ENCODE data around the gene TNS1. TPM values are rescaled to one million over a fixed set of nuclear protein-coding genes. Genes with fewer than 3 reads are reported as not detected.

TNS1 gene
- total RNA-seq, 4 donors from 2014 or later: 461 to 648 (median 565) TPM

DNA sequence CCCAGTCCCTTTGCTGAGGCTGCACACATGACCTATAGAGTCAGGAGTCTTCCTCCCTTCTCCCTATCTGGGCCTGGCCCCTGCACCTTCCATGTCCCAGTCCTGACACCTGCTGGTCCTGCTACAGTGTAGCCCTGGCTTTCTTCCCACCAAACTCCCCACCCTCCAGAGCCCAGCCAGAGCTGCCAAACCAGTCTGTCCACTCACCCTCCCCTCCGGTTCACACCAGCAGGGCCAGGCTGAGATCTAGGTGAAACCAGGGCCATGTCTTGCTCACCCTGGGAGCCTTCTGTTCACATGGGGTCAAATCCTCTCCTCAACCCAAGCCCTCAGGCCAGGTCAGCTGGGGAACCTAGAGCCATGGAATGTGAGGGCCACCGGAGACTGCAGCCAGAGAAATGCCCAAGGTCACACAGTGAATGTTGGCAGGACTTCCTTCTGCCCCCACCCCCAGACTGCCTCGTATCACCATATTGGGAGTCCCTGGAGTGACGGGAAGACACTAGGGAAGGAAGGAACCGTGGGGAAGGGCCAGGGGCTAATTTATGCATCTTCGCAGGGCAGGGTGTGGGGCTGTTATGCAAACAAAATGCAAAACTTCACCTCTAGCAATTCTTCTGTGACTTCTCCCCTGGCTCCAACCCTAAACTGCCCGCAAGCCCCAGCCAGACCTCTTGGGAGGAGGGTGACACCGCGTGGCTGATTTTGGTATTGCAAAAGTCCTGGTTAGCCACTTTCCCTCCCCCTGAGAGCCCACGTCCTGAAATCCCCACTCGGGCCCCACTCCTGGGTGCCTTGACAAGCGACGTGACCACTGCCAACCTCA is 14.6 kb downstream of the TNS1 start:
- Histone ChIP-seq H3K27me3 (no peaks in the 10 kb centered on the region), H3K4me1 (peaks cover 0 to 27% (median 12%) of the 10 kb centered on the region in 4 donors), H3K4me3 (no peak overlapping the region), H3K27ac (peak overlapping the region in 2 of 4 donors; percentile 45 to 49), H3K36me3 (no peaks in the 10 kb centered on the region), H3K9me3 (no peaks in the 10 kb centered on the region)
- 4 to 5% methylated on average over 13 of the region's 13 CpGs for WGBS, 2 donors
- DNase-seq (ENCODE audit: low spot score in 2 of 2): peak; percentile 89 to 96
- TF ChIP-seq POLR2A (IDR thresholded peaks at IDR 0.05) (no peak), EP300 (IDR thresholded peaks at IDR 0.05) (peak in 1 of 2 donors; percentile 58)
- TF ChIP-seq, protein P1, sequence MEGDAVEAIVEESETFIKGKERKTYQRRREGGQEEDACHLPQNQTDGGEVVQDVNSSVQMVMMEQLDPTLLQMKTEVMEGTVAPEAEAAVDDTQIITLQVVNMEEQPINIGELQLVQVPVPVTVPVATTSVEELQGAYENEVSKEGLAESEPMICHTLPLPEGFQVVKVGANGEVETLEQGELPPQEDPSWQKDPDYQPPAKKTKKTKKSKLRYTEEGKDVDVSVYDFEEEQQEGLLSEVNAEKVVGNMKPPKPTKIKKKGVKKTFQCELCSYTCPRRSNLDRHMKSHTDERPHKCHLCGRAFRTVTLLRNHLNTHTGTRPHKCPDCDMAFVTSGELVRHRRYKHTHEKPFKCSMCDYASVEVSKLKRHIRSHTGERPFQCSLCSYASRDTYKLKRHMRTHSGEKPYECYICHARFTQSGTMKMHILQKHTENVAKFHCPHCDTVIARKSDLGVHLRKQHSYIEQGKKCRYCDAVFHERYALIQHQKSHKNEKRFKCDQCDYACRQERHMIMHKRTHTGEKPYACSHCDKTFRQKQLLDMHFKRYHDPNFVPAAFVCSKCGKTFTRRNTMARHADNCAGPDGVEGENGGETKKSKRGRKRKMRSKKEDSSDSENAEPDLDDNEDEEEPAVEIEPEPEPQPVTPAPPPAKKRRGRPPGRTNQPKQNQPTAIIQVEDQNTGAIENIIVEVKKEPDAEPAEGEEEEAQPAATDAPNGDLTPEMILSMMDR (IDR thresholded peaks at IDR 0.05): peak; percentile 86 to 97 (median 92)

DNA sequence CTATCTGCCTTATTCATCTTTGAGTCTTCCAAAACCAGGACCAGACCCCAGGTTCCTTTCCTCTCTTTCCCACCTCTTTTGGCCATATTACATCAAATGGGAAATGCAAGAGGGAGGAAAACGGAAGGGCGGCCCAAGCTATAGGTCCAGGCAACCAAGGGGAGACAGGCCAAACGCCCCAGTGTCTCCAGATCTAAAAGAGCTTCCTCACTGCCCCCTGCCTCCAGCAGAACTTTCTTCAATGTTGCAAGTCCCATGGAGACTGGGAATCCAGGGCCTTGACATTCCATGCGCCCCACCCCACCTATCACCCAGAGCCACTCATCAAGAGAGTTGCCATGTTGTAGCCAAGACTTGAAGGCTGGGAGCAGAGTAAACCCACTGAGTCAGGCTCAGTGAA is 15.4 kb downstream of the TNS1 start:
- Histone ChIP-seq H3K9me3 (no peaks in the 10 kb centered on the region), H3K27ac (peak overlapping the region in 1 of 4 donors; percentile 45), H3K36me3 (no peaks in the 10 kb centered on the region), H3K4me1 (peaks cover 0 to 21% (median 12%) of the 10 kb centered on the region in 4 donors), H3K4me3 (no peak overlapping the region), H3K27me3 (no peaks in the 10 kb centered on the region)
- TF ChIP-seq POLR2A (IDR thresholded peaks at IDR 0.05) (no peak), EP300 (IDR thresholded peaks at IDR 0.05) (no peak)
- TF ChIP-seq, protein P1 (IDR thresholded peaks at IDR 0.05): no peak
- 94 to 99% methylated on average over 4 of the region's 4 CpGs for WGBS, 2 donors
- no peak for DNase-seq (ENCODE audit: low spot score in 2 of 2)

DNA sequence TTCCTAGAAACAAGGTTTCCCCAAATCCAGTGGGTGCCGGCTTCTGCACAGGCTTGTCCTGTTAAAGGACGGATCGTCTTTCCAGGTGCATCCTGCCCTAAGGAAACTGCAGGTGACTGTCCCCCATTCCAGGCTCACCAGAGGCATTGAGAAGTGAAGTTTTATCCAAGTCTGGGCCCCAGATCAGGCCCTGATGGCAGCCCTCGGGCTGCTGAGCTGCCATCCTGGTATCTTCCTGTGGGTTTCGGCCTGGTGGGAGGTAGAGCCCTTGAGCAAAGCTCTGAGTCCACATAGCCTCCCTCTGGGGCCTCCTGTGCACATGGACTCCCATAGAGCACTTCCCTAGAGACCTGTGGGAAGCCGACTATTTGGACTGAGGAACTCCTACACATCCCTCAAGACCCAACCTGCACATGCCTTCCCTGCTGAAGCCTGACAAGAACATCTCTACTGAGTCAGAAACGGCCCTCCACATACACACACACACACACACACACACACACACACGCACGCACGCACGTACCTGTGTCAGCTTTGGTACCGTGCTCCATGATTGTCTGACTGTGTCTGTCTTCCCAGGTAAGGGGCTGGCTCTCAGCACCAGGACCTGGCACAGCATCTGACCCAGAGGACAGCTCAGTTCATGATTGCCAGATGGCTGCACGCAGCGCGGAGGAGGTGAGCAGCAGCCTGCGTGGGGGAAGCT is 16.4 kb downstream of the TNS1 start:
- DNase-seq (ENCODE audit: low spot score in 2 of 2): no peak
- Histone ChIP-seq H3K4me1 (peaks cover 0 to 24% (median 12%) of the 10 kb centered on the region in 4 donors), H3K9me3 (no peaks in the 10 kb centered on the region), H3K27ac (no peak overlapping the region), H3K4me3 (no peak overlapping the region), H3K27me3 (no peaks in the 10 kb centered on the region), H3K36me3 (no peaks in the 10 kb centered on the region)
- TF ChIP-seq EP300 (IDR thresholded peaks at IDR 0.05): no peak
- TF ChIP-seq, protein P1 (IDR thresholded peaks at IDR 0.05): no peak
- TF ChIP-seq POLR2A (IDR thresholded peaks at IDR 0.05): no peak
- 83 to 92% methylated on average over 15 to 16 of the region's 16 CpGs for WGBS, 2 donors

DNA sequence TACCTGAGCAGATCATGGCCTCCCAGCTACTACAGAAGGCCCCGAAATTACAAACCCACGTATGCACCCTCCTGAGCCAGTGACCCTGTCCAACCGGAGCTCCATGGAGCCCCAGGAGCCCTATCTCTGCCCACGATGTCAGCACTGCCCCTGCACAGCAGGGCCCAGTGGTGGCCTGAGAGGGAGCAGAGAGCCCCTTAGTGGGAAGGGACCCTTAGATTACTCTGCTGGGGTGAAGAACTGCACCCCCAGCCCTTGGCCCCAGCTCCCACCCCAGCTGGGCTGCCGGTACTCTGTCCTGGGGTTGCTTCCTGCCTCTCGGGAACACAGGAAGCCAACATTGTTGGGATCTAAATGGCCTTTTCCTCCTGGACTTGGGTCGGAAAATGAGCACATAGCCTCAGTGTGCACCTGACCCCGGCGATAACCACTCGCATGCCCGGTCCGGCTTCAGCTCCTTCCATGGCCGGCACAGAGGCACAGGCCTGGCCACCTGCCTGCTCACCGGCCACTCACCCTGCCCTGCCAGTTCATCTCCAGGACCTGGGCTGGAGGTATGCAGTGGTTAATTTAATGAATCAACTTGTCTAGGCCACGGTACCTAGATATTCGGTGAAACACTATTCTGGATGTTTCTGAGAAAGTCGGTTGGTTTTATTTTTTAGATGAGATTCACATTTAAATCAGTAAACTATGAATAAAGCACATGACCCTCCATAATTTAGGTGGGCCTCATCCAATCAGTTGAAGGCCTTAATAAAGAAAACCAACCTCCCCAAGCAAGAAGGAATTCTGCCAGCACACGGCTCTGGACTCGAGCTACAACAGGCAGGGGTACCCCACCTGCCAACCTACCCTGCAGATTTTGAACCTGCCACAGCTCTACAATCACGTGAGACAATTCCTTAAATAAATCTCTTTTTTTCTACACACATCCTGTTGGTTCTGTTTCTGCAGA is 19.2 kb downstream of the TNS1 start:
- Histone ChIP-seq H3K9me3 (no peaks in the 10 kb centered on the region), H3K27me3 (no peaks in the 10 kb centered on the region), H3K27ac (peak overlapping the region in 1 of 4 donors; percentile 38), H3K4me3 (no peak overlapping the region), H3K36me3 (no peaks in the 10 kb centered on the region), H3K4me1 (peaks cover 0 to 47% (median 18%) of the 10 kb centered on the region in 4 donors)
- TF ChIP-seq POLR2A (IDR thresholded peaks at IDR 0.05) (no peak), EP300 (IDR thresholded peaks at IDR 0.05) (peak in 1 of 2 donors; percentile 26)
- DNase-seq (ENCODE audit: low spot score in 2 of 2): no peak
- 84 to 88% methylated on average over 17 to 20 of the region's 20 CpGs for WGBS, 2 donors

DNA sequence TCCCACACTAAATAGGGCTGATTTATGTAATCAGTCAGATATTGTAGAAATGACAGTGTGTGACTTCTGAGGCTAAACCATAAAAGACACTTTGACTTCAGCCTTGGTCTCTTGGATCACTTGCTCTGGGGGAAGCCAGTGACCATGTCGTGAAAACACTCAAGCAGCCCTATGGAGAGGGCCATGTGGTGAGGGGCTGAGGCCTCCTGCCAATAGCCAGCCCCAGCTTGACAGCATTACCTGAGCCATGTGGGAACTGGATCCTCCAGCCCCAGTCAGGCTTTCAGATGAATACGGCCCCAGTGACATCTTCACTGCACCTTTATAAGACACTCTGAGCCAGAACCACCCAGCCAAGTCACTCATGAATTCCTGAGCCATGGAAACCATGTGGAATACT is 20.8 kb downstream of the TNS1 start:
- Histone ChIP-seq H3K4me3 (no peak overlapping the region), H3K36me3 (no peaks in the 10 kb centered on the region), H3K9me3 (no peaks in the 10 kb centered on the region), H3K4me1 (peaks cover 0 to 39% (median 16%) of the 10 kb centered on the region in 4 donors), H3K27me3 (peaks cover 0 to 4% of the 10 kb centered on the region in 2 donors), H3K27ac (peak overlapping the region in 2 of 4 donors; percentile 3 to 74)
- TF ChIP-seq, protein P1 (IDR thresholded peaks at IDR 0.05): no peak
- TF ChIP-seq POLR2A (IDR thresholded peaks at IDR 0.05) (no peak), EP300 (IDR thresholded peaks at IDR 0.05) (no peak)
- no peak for DNase-seq (ENCODE audit: low spot score in 2 of 2)
- 86 to 100% methylated on average over 2 of the region's 2 CpGs for WGBS, 2 donors

All from tibial nerve (tissue), 4 donors.